Activated CD4-positive, alpha-beta T cell treated with anti-CD3 and anti-CD28 coated beads for 36 hours (primary cell): Measurements from ENCODE around the gene STK35. TPM values are rescaled to one million over a fixed set of nuclear protein-coding genes. Genes with fewer than 3 reads are reported as not detected.

Experiments
- ATAC-seq: fragments of 200-7000 bp; cut with Tn5 transposase; one replicate; pipeline ENCODE4 v1.10.0; 2021; ENCODE audit warnings: mild to moderate bottlenecking, moderate library complexity
- CTCF ChIA-PET: fragments of 350-600 bp; sonication (Branson Sonifier 250); formaldehyde crosslinking; loops from one replicate; lab custom pipeline; 2021; ENCODE audit warnings: antibody characterized with exemption; lab: Charles Lee
- POLR2A ChIA-PET: fragments of 350-600 bp; sonication (Branson Sonifier 250); formaldehyde crosslinking; loops from one replicate; lab custom pipeline; 2021; ENCODE audit warnings: antibody characterized with exemption, inconsistent platforms; lab: Charles Lee
- DNase-seq: peaks from one replicate; pipeline ENCODE4 v3.0.0-alpha.2; 2020
- H3K27ac Mint-ChIP-seq: one replicate; pipeline ENCODE4 v1.8.0; 2021; ENCODE audit warnings: mixed read lengths
- H3K27me3 Mint-ChIP-seq: one replicate; pipeline ENCODE4 v1.8.0; 2021; ENCODE audit warnings: mixed read lengths
- H3K36me3 Mint-ChIP-seq: one replicate; pipeline ENCODE4 v1.8.0; 2021; ENCODE audit warnings: low read depth, mixed read lengths
- H3K4me1 Mint-ChIP-seq: one replicate; pipeline ENCODE4 v1.8.0; 2021; ENCODE audit warnings: mixed read lengths
- H3K4me3 Mint-ChIP-seq: one replicate; pipeline ENCODE4 v1.8.0; 2021; ENCODE audit warnings: mild to moderate bottlenecking, moderate library complexity, mixed read lengths
- H3K9me3 Mint-ChIP-seq: one replicate; pipeline ENCODE4 v1.8.0; 2021; ENCODE audit warnings: low read depth, mixed read lengths
- intact Hi-C, 2 experiments: fragments of 100-400 bp; cut with DNase I in 1 of 2; cut with micrococcal nuclease in 1 of 2; formaldehyde crosslinking; loops; one replicate each; pipeline versions ENCODE4 v1.14.2 to v1.15.1; 2022 to 2024; cut with DNase I, micrococcal nuclease
- total RNA-seq, 2 experiments: library from RNA; stranded (reverse); gene quantifications; one replicate each; pipeline ENCODE4 v1.2.3, GENCODE V29; 2021

Gene STK35
- total RNA-seq, 2 experiments from 2014 or later = 18.2 to 20.9 TPM

GRCh38 chr20:2149507-2149906 is 47.9 kb downstream of the STK35 start:
- Mint-ChIP-seq H3K4me1 (no peaks in the 10 kb centered on the region), H3K27me3 (no peaks in the 10 kb centered on the region), H3K27ac (no peak overlapping the region), H3K9me3 (no peaks in the 10 kb centered on the region), H3K36me3 (peaks cover 4% of the 10 kb centered on the region), H3K4me3 (no peak overlapping the region)
- no peak for DNase-seq
- no peak for ATAC-seq
- ChIA-PET CTCF (interaction anchor here (0.6 to 1.7 kb wide), 4 partner anchors 133 to 1561 kb away, joined by 3 to 4 read pairs (median 4); no protein-coding TSS in a partner anchor), POLR2A (no interaction called here)
- intact Hi-C loops = no loop called here

- intact Hi-C loops = no loop called here
- Mint-ChIP-seq H3K4me1 (no peaks in the 10 kb centered on the region), H3K27me3 (no peaks in the 10 kb centered on the region), H3K4me3 (no peak overlapping the region), H3K36me3 (peaks cover 3% of the 10 kb centered on the region), H3K27ac (no peak overlapping the region), H3K9me3 (no peaks in the 10 kb centered on the region)
- no peak for ATAC-seq
- no peak for DNase-seq
- POLR2A ChIA-PET = no interaction called here
- CTCF ChIA-PET = no interaction called here
These were observed 49.0 kb downstream of the STK35 start for GRCh38 chr20:2150660-2151059.

- POLR2A ChIA-PET = no interaction called here
- H3K4me1 Mint-ChIP-seq = no peaks in the 10 kb centered on the region
- no peaks in the 10 kb centered on the region for H3K27me3 Mint-ChIP-seq
- H3K36me3 Mint-ChIP-seq = no peaks in the 10 kb centered on the region
- no peak overlapping the region for H3K27ac Mint-ChIP-seq
- CTCF ChIA-PET = no interaction called here
- no peak for DNase-seq
- no peak for ATAC-seq
- intact Hi-C loops = no loop called here
- no peaks in the 10 kb centered on the region for H3K9me3 Mint-ChIP-seq
- H3K4me3 Mint-ChIP-seq = no peak overlapping the region
These were observed 50.2 kb downstream of the STK35 start for GRCh38 chr20:2151858-2152281.

GRCh38 chr20:2152317-2152716 is 50.7 kb downstream of the STK35 start:
- CTCF ChIA-PET = no interaction called here
- Mint-ChIP-seq H3K4me1 (no peaks in the 10 kb centered on the region), H3K9me3 (no peaks in the 10 kb centered on the region), H3K36me3 (no peaks in the 10 kb centered on the region), H3K4me3 (no peak overlapping the region), H3K27ac (no peak overlapping the region), H3K27me3 (no peaks in the 10 kb centered on the region)
- intact Hi-C loops = no loop called here
- POLR2A ChIA-PET = no interaction called here
- ATAC-seq (no peak), DNase-seq (no peak)

GRCh38 chr20:2153326-2153725 is 51.7 kb downstream of the STK35 start:
- no peaks in the 10 kb centered on the region for H3K27me3 Mint-ChIP-seq
- POLR2A ChIA-PET = no interaction called here
- intact Hi-C loops = no loop called here

GRCh38 chr20:2156224-2156623 is 54.6 kb downstream of the STK35 start:
- ATAC-seq = no peak
- ChIA-PET CTCF (interaction anchor here (2.2 kb wide), 1 partner anchor 17 kb away, joined by 8 read pairs; no protein-coding TSS in a partner anchor), POLR2A (no interaction called here)
- H3K36me3 Mint-ChIP-seq = no peaks in the 10 kb centered on the region
- H3K4me1 Mint-ChIP-seq = no peaks in the 10 kb centered on the region
- no peaks in the 10 kb centered on the region for H3K27me3 Mint-ChIP-seq
- DNase-seq = no peak
- intact Hi-C loops = no loop called here
- no peak overlapping the region for H3K27ac Mint-ChIP-seq
- H3K4me3 Mint-ChIP-seq = no peak overlapping the region
- no peaks in the 10 kb centered on the region for H3K9me3 Mint-ChIP-seq

More at GRCh38 chr20:2153326-2153725, 51.7 kb downstream of the STK35 start:
- DNase-seq = no peak
- Mint-ChIP-seq H3K4me3 (no peak overlapping the region), H3K36me3 (no peaks in the 10 kb centered on the region), H3K27ac (no peak overlapping the region), H3K9me3 (no peaks in the 10 kb centered on the region), H3K4me1 (no peaks in the 10 kb centered on the region)
- no peak for ATAC-seq
- CTCF ChIA-PET = interaction anchor here (0.6 kb wide), 1 partner anchor 29 kb away, joined by 3 read pairs; no protein-coding TSS in a partner anchor

GRCh38 chr20:2156666-2157624 is 55.3 kb downstream of the STK35 start:
- no peaks in the 10 kb centered on the region for H3K36me3 Mint-ChIP-seq
- no peaks in the 10 kb centered on the region for H3K9me3 Mint-ChIP-seq
- H3K4me1 Mint-ChIP-seq = no peaks in the 10 kb centered on the region
- H3K27ac Mint-ChIP-seq = no peak overlapping the region
- no peak overlapping the region for H3K4me3 Mint-ChIP-seq
- no peaks in the 10 kb centered on the region for H3K27me3 Mint-ChIP-seq
- intact Hi-C loops = no loop called here
- no peak for ATAC-seq
- no peak for DNase-seq
- POLR2A ChIA-PET = no interaction called here
- CTCF ChIA-PET = interaction anchor here (2.2 kb wide), 1 partner anchor 16 kb away, joined by 8 read pairs; no protein-coding TSS in a partner anchor

- H3K27me3 Mint-ChIP-seq = no peaks in the 10 kb centered on the region
- H3K9me3 Mint-ChIP-seq = no peaks in the 10 kb centered on the region
- DNase-seq (no peak), ATAC-seq (no peak)
- H3K4me1 Mint-ChIP-seq = no peaks in the 10 kb centered on the region
- H3K4me3 Mint-ChIP-seq = no peak overlapping the region
- POLR2A ChIA-PET = no interaction called here
- CTCF ChIA-PET = interaction anchor here (3.2 kb wide), 1 partner anchor 10 kb away, joined by 15 read pairs; no protein-coding TSS in a partner anchor
- intact Hi-C loops = no loop called here
- H3K27ac Mint-ChIP-seq = no peak overlapping the region
- no peaks in the 10 kb centered on the region for H3K36me3 Mint-ChIP-seq
These were observed 60.6 kb downstream of the STK35 start for GRCh38 chr20:2162125-2162822.

GRCh38 chr20:2162823-2163166 is 61.2 kb downstream of the STK35 start:
- ATAC-seq = no peak
- Mint-ChIP-seq H3K4me3 (no peak overlapping the region), H3K9me3 (no peaks in the 10 kb centered on the region), H3K27ac (no peak overlapping the region), H3K27me3 (no peaks in the 10 kb centered on the region), H3K36me3 (no peaks in the 10 kb centered on the region), H3K4me1 (no peaks in the 10 kb centered on the region)
- intact Hi-C loops = no loop called here
- ChIA-PET POLR2A (interaction anchor here (0.6 kb wide), 1 partner anchor 10 kb away, joined by 3 read pairs; no protein-coding TSS in a partner anchor), CTCF (interaction anchor here (3.2 kb wide), 1 partner anchor 10 kb away, joined by 15 read pairs; no protein-coding TSS in a partner anchor)
- DNase-seq = no peak

- ChIA-PET POLR2A (interaction anchor here (0.6 kb wide), 1 partner anchor 10 kb away, joined by 3 read pairs; no protein-coding TSS in a partner anchor), CTCF (interaction anchor here (3.2 kb wide), 1 partner anchor 9 kb away, joined by 15 read pairs; no protein-coding TSS in a partner anchor)
- H3K27me3 Mint-ChIP-seq = no peaks in the 10 kb centered on the region
- no peaks in the 10 kb centered on the region for H3K36me3 Mint-ChIP-seq
- no peak for ATAC-seq
- no peak overlapping the region for H3K27ac Mint-ChIP-seq
- no peaks in the 10 kb centered on the region for H3K4me1 Mint-ChIP-seq
- DNase-seq = no peak
- H3K4me3 Mint-ChIP-seq = no peak overlapping the region
- no peaks in the 10 kb centered on the region for H3K9me3 Mint-ChIP-seq
- intact Hi-C loops = no loop called here
These were observed 61.7 kb downstream of the STK35 start for GRCh38 chr20:2163312-2163711.

GRCh38 chr20:2163757-2164156 is 62.1 kb downstream of the STK35 start:
- Mint-ChIP-seq H3K4me3 (no peak overlapping the region), H3K27ac (no peak overlapping the region), H3K36me3 (no peaks in the 10 kb centered on the region), H3K4me1 (no peaks in the 10 kb centered on the region), H3K27me3 (no peaks in the 10 kb centered on the region), H3K9me3 (no peaks in the 10 kb centered on the region)
- intact Hi-C loops = no loop called here
- CTCF ChIA-PET = interaction anchor here (3.2 kb wide), 1 partner anchor 9 kb away, joined by 15 read pairs; no protein-coding TSS in a partner anchor
- POLR2A ChIA-PET = no interaction called here
- DNase-seq = no peak
- no peak for ATAC-seq
